ENCODE results near the gene TM9SF4. TPM values are rescaled to one million over a fixed set of nuclear protein-coding genes. Genes with fewer than 3 reads are reported as not detected.

The TM9SF4 gene
- total and polyA plus RNA-seq, 2 experiments from 2014 or later = 38.6 to 41.3 TPM

DNA sequence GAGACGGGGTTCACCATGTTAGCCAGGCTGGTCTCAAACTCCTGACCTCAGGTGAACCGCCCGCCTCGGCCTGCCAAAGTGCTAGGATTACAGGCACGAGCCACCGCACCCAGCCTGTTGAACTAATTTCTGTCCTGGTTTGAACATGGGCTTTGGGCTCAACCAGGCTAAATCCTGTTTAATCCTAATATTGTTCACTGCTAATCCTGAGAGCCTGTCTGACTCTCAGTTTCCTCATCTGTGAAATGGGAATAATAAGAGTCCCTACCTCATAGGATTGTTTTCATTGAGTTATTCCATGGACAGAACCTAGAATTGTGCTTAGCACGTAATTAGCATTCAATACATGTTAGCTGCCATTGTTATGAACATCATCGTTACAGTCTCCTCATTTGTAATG is 17.4 kb downstream of the TM9SF4 start:
- peaks cover 91% of the 10 kb centered on the region for H3K79me2 ChIP-seq (ENCODE audit: insufficient read depth)

DNA sequence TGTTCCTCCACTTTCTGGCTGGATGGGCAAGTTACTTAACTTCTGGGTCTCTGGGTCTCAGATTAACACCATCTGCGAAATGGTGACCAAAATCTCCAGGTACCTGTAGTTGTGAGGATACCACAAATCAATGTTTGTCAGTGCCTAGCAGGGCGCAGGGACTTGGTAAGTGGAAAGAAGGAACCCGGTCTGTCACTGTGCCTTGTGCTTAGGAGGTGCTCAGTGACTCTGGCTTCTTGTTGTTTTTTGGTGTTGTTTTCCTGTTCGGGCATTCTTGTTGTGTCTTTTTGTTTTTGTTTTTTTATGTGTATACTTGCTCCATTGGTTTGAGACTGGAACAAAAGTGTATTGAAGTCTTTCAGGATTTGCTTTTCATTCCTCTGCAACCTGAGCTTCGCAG is 17.8 kb downstream of the TM9SF4 start:
- DNase-seq = no peak
- no peak overlapping the region for H3K9ac ChIP-seq
- H3K36me3 ChIP-seq (ENCODE audit: low read depth) = 0 out of 2 replicates have a peak, but pooled peaks cover 5% of the 10 kb centered on the region
- H3K9me2 ChIP-seq (ENCODE audit: insufficient read depth) = no peaks in the 10 kb centered on the region
- H3K27ac ChIP-seq = no peak overlapping the region
- H3F3A ChIP-seq (ENCODE audit: insufficient read depth) = no peaks in the 10 kb centered on the region
- no peaks in the 10 kb centered on the region for H3K27me3 ChIP-seq (replicated peaks; ENCODE audit: insufficient read depth)
- H3K4me1 ChIP-seq (ENCODE audit: insufficient read depth) = no peaks in the 10 kb centered on the region
- in situ Hi-C loops (cut with MboI) = no loop called here
- H4K20me1 ChIP-seq (ENCODE audit: insufficient read depth) = peaks cover 10% of the 10 kb centered on the region
- H3K79me2 ChIP-seq (ENCODE audit: insufficient read depth) = peaks cover 95% of the 10 kb centered on the region
- H2AFZ ChIP-seq = no peak overlapping the region
- TF ChIP-seq EZH2 (IDR thresholded peaks at IDR 0.05; ENCODE audit: insufficient read depth, poor library complexity, severe bottlenecking) (no peak), EZH2phosphoT487 (IDR thresholded peaks at IDR 0.05; ENCODE audit: insufficient read depth, low read depth) (no peak)
- WGBS, 2 experiments (ENCODE audit: low coverage in 1 of 2, low lambda C conversion rate in 2 of 2, missing lambda C conversion rate in 2 of 2) = 89 to 91% methylated on average over 5 of the region's 5 CpGs
- no peak overlapping the region for H3K4me3 ChIP-seq
- no peaks in the 10 kb centered on the region for H3K9me3 ChIP-seq (ENCODE audit: low read depth)
- H3K4me2 ChIP-seq (ENCODE audit: unreplicated experiment) = no peak overlapping the region

More for the DNA sequence above, 17.4 kb downstream of the TM9SF4 start:
- Histone ChIP-seq H3K27ac (no peak overlapping the region), H3K9ac (no peak overlapping the region), H3K9me3 (ENCODE audit: low read depth) (no peaks in the 10 kb centered on the region), H3K4me2 (ENCODE audit: unreplicated experiment) (no peak overlapping the region), H3F3A (ENCODE audit: insufficient read depth) (no peaks in the 10 kb centered on the region), H3K4me3 (no peak overlapping the region), H3K4me1 (ENCODE audit: insufficient read depth) (no peaks in the 10 kb centered on the region), H3K36me3 (ENCODE audit: low read depth) (0 out of 2 replicates have a peak, but pooled peaks cover 5% of the 10 kb centered on the region), H4K20me1 (ENCODE audit: insufficient read depth) (peaks cover 10% of the 10 kb centered on the region), H3K27me3 (replicated peaks; ENCODE audit: insufficient read depth) (no peaks in the 10 kb centered on the region), H3K9me2 (ENCODE audit: insufficient read depth) (no peaks in the 10 kb centered on the region), H2AFZ (no peak overlapping the region)
- WGBS, 2 experiments (ENCODE audit: low coverage in 1 of 2, low lambda C conversion rate in 2 of 2, missing lambda C conversion rate in 2 of 2) = 99 to 100% methylated on average over 8 of the region's 8 CpGs
- in situ Hi-C loops (cut with MboI) = no loop called here
- no peak for TF ChIP-seq EZH2 (IDR thresholded peaks at IDR 0.05; ENCODE audit: insufficient read depth, poor library complexity, severe bottlenecking)
- TF ChIP-seq EZH2phosphoT487 (IDR thresholded peaks at IDR 0.05; ENCODE audit: insufficient read depth, low read depth) = no peak
- no peak for DNase-seq

DNA sequence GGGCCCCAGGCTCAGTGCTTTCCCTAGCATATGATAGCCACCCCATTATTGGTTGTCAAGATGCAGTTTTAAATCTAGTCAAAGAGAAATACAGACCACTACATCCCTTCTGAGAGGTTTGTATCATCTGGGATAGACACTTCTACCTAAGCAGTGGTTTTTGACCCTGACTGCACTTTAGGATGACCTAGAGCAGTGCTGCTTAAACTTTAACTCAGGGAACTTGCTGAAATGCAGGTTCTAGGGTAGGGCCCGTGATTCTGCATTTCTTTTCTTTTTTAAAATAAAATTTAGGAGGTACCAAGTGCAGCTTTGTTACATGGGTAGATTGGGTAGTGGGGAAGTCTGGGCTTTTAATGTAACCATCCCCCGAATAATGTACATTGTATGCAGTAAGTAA is 18.7 kb downstream of the TM9SF4 start:
- Histone ChIP-seq H3K4me3 (no peak overlapping the region), H3K79me2 (ENCODE audit: insufficient read depth) (peaks cover 99% of the 10 kb centered on the region)

GRCh38 chr20:32129863-32130262 is 20.3 kb downstream of the TM9SF4 start:
- Histone ChIP-seq H3K27me3 (replicated peaks; ENCODE audit: insufficient read depth) (no peaks in the 10 kb centered on the region), H3K9me3 (ENCODE audit: low read depth) (no peaks in the 10 kb centered on the region), H3K79me2 (ENCODE audit: insufficient read depth) (peaks cover 97% of the 10 kb centered on the region), H3K4me3 (no peak overlapping the region), H3K4me2 (ENCODE audit: unreplicated experiment) (no peak overlapping the region), H3K36me3 (ENCODE audit: low read depth) (0 out of 2 replicates have a peak, but pooled peaks cover 4% of the 10 kb centered on the region), H3K4me1 (ENCODE audit: insufficient read depth) (no peaks in the 10 kb centered on the region), H3K27ac (no peak overlapping the region), H3F3A (ENCODE audit: insufficient read depth) (no peaks in the 10 kb centered on the region), H3K9me2 (ENCODE audit: insufficient read depth) (no peaks in the 10 kb centered on the region), H2AFZ (no peak overlapping the region), H3K9ac (no peak overlapping the region), H4K20me1 (ENCODE audit: insufficient read depth) (peaks cover 10% of the 10 kb centered on the region)
- no peak for DNase-seq
- in situ Hi-C loops (cut with MboI) = no loop called here
- TF ChIP-seq EZH2 (IDR thresholded peaks at IDR 0.05; ENCODE audit: insufficient read depth, poor library complexity, severe bottlenecking) = no peak
- no peak for TF ChIP-seq EZH2phosphoT487 (IDR thresholded peaks at IDR 0.05; ENCODE audit: insufficient read depth, low read depth)
- WGBS, 2 experiments (ENCODE audit: low coverage in 1 of 2, low lambda C conversion rate in 2 of 2, missing lambda C conversion rate in 2 of 2) = 97% methylated on average over 5 of the region's 5 CpGs

More for the DNA sequence above, 18.7 kb downstream of the TM9SF4 start:
- Histone ChIP-seq H3K9ac (no peak overlapping the region), H3K27ac (no peak overlapping the region), H4K20me1 (ENCODE audit: insufficient read depth) (peaks cover 10% of the 10 kb centered on the region), H3K27me3 (replicated peaks; ENCODE audit: insufficient read depth) (no peaks in the 10 kb centered on the region), H3K36me3 (ENCODE audit: low read depth) (0 out of 2 replicates have a peak, but pooled peaks cover 5% of the 10 kb centered on the region), H3K9me3 (ENCODE audit: low read depth) (no peaks in the 10 kb centered on the region), H3K4me1 (ENCODE audit: insufficient read depth) (no peaks in the 10 kb centered on the region), H2AFZ (no peak overlapping the region), H3K9me2 (ENCODE audit: insufficient read depth) (no peaks in the 10 kb centered on the region), H3K4me2 (ENCODE audit: unreplicated experiment) (no peak overlapping the region), H3F3A (ENCODE audit: insufficient read depth) (no peaks in the 10 kb centered on the region)
- in situ Hi-C loops (cut with MboI) = no loop called here
- 97 to 100% methylated on average over 2 of the region's 2 CpGs for WGBS, 2 experiments (ENCODE audit: low coverage in 1 of 2, low lambda C conversion rate in 2 of 2, missing lambda C conversion rate in 2 of 2)
- no peak for DNase-seq
- TF ChIP-seq EZH2phosphoT487 (IDR thresholded peaks at IDR 0.05; ENCODE audit: insufficient read depth, low read depth) = no peak
- TF ChIP-seq EZH2 (IDR thresholded peaks at IDR 0.05; ENCODE audit: insufficient read depth, poor library complexity, severe bottlenecking) = no peak

DNA sequence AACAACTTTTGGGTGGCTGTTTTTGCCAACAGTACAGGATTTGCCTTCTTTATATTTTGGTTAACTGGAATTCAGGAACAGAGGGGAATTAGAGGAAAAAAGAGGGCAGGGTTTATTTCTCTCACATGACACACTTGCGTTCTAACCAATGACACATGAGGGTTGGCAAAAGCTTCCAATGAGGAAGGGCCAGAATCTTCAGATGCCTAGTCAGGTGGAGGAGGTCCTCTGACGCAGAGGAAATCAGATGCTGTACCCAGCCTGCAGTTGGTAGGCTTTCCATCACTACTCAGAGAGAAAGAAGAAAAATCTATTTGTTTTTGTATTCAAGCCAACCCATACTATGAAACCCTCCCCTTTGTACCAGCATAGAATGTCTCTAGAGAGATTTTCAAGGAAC is 20.8 kb downstream of the TM9SF4 start:
- 95 to 96% methylated on average over 2 of the region's 2 CpGs for WGBS, 2 experiments (ENCODE audit: low coverage in 1 of 2, low lambda C conversion rate in 2 of 2, missing lambda C conversion rate in 2 of 2)
- Histone ChIP-seq H3K4me3 (no peak overlapping the region), H4K20me1 (ENCODE audit: insufficient read depth) (peaks cover 10% of the 10 kb centered on the region; the same call in 1 of the 2 replicates), H3K4me2 (ENCODE audit: unreplicated experiment) (no peak overlapping the region), H3K9me2 (ENCODE audit: insufficient read depth) (no peaks in the 10 kb centered on the region), H3K9ac (no peak overlapping the region), H3F3A (ENCODE audit: insufficient read depth) (no peaks in the 10 kb centered on the region), H3K9me3 (ENCODE audit: low read depth) (no peaks in the 10 kb centered on the region), H3K27me3 (replicated peaks; ENCODE audit: insufficient read depth) (no peaks in the 10 kb centered on the region), H3K36me3 (ENCODE audit: low read depth) (no peaks in the 10 kb centered on the region), H2AFZ (no peak overlapping the region), H3K27ac (no peak overlapping the region), H3K4me1 (ENCODE audit: insufficient read depth) (no peaks in the 10 kb centered on the region), H3K79me2 (ENCODE audit: insufficient read depth) (peaks cover 97% of the 10 kb centered on the region)
- no peak for DNase-seq
- TF ChIP-seq EZH2 (IDR thresholded peaks at IDR 0.05; ENCODE audit: insufficient read depth, poor library complexity, severe bottlenecking) (no peak), EZH2phosphoT487 (IDR thresholded peaks at IDR 0.05; ENCODE audit: insufficient read depth, low read depth) (no peak)
- in situ Hi-C loops (cut with MboI) = no loop called here
